KMS-11 (cell line): ENCODE results near the gene PPP1R9A.

ENCODE experiments used
- H2AFZ ChIP-seq: fragments of 200-600 bp; sonication (generic); 2 replicates; pipeline ENCODE4 v1.6.1; 2016; ENCODE audit warnings: antibody characterized with exemption, mixed run types, low read depth
- H3K27ac ChIP-seq: fragments of 200-600 bp; sonication (generic); 2 replicates; pipeline ENCODE4 v1.6.1; 2016; ENCODE audit warnings: mild to moderate bottlenecking, mixed run types
- H3K27me3 ChIP-seq: fragments of 200-600 bp; sonication (generic); 2 replicates; pipeline ENCODE4 v1.6.1; 2017; ENCODE audit warnings: mild to moderate bottlenecking, low read depth, mixed run types, moderate library complexity; ENCODE audit not compliant: insufficient read depth
- H3K36me3 ChIP-seq: fragments of 200-600 bp; sonication (generic); 2 replicates; pipeline ENCODE4 v1.6.1; 2017; ENCODE audit warnings: mild to moderate bottlenecking, mixed run types; ENCODE audit not compliant: insufficient read depth
- H3K4me1 ChIP-seq: fragments of 200-600 bp; sonication (generic); 2 replicates; pipeline ENCODE4 v1.6.1; 2016; ENCODE audit warnings: mild to moderate bottlenecking, low read depth, mixed run types; ENCODE audit not compliant: poor library complexity, severe bottlenecking
- H3K4me2 ChIP-seq: fragments of 200-600 bp; sonication (generic); 2 replicates; pipeline ENCODE4 v1.7.0; 2016; ENCODE audit warnings: mild to moderate bottlenecking, mixed run types
- H3K4me3 ChIP-seq: fragments of 200-600 bp; sonication (generic); IDR thresholded peaks from 2 replicates; pipeline ENCODE4 v1.6.1; 2017; ENCODE audit warnings: low read depth, low read length, mixed read lengths; ENCODE audit not compliant: insufficient read depth
- H3K79me2 ChIP-seq: fragments of 200-600 bp; sonication (generic); 2 replicates; pipeline ENCODE4 v1.6.1; 2016; ENCODE audit warnings: low read depth, mixed run types; ENCODE audit not compliant: insufficient read depth
- H3K9ac ChIP-seq: fragments of 200-600 bp; sonication (generic); 2 replicates; pipeline ENCODE4 v1.6.1; 2016; ENCODE audit warnings: mild to moderate bottlenecking, mixed run types
- H4K20me1 ChIP-seq: fragments of 200-600 bp; sonication (generic); 2 replicates; pipeline ENCODE4 v1.6.1; 2016; ENCODE audit warnings: mild to moderate bottlenecking, mixed run types; ENCODE audit not compliant: insufficient read depth
- TF ChIP-seq, protein P1 (sequence below): fragments of 200-600 bp; sonication (generic); conservative IDR thresholded peaks from 2 replicates; pipeline ENCODE4 v1.6.1; 2017; ENCODE audit warnings: low read depth, mild to moderate bottlenecking, antibody characterized with exemption, low read length, moderate library complexity, mixed read lengths

PPP1R9A gene

GRCh38 chr7:95286096-95286495 is 378.7 kb downstream of the PPP1R9A start:
- H3K4me3 ChIP-seq = no peak overlapping the region
- H3K36me3 ChIP-seq = no peaks in the 10 kb centered on the region
- TF ChIP-seq, protein P1, sequence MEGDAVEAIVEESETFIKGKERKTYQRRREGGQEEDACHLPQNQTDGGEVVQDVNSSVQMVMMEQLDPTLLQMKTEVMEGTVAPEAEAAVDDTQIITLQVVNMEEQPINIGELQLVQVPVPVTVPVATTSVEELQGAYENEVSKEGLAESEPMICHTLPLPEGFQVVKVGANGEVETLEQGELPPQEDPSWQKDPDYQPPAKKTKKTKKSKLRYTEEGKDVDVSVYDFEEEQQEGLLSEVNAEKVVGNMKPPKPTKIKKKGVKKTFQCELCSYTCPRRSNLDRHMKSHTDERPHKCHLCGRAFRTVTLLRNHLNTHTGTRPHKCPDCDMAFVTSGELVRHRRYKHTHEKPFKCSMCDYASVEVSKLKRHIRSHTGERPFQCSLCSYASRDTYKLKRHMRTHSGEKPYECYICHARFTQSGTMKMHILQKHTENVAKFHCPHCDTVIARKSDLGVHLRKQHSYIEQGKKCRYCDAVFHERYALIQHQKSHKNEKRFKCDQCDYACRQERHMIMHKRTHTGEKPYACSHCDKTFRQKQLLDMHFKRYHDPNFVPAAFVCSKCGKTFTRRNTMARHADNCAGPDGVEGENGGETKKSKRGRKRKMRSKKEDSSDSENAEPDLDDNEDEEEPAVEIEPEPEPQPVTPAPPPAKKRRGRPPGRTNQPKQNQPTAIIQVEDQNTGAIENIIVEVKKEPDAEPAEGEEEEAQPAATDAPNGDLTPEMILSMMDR = no peak
- H4K20me1 ChIP-seq = no peaks in the 10 kb centered on the region
- H2AFZ ChIP-seq = no peak overlapping the region
- H3K4me2 ChIP-seq = no peak overlapping the region
- no peak overlapping the region for H3K9ac ChIP-seq
- no peak overlapping the region for H3K27ac ChIP-seq
- no peaks in the 10 kb centered on the region for H3K4me1 ChIP-seq
- H3K79me2 ChIP-seq = no peaks in the 10 kb centered on the region
- H3K27me3 ChIP-seq = no peaks in the 10 kb centered on the region

DNA sequence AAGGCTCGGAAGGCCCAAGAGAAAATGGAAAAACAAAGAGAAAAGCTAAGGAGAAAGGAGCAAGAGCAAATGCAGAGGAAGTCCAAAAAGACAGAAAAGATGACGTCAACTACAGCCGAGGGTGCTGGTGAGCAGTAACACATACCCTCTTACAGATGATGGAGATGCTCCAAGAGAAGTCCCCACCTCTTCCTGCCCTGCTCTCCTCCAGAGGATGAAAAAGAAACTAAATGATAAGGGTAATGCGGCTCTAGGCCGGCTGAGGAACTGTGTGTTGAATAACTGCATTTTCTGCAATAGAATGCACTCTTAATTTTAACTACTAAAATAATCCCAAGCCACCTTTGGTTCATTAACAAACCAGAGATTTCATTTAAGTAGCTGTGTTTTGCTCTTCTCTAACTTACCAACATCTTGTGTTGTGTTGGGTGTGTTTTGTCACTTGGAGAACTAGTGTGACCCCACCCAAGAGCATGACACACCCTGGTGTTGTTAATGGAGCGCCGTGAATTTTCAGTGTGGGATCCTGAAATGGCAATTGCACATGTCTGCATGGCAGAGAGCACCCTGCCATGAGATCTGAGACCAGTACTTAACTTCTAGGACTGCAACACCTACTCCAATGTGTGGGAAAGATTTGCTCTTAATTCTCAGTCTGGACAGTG is 382.9 kb downstream of the PPP1R9A start:
- Histone ChIP-seq H3K36me3 (no peaks in the 10 kb centered on the region), H3K27me3 (no peaks in the 10 kb centered on the region), H3K9ac (no peak overlapping the region), H4K20me1 (no peaks in the 10 kb centered on the region), H2AFZ (no peak overlapping the region), H3K27ac (no peak overlapping the region), H3K4me1 (no peaks in the 10 kb centered on the region), H3K4me2 (no peak overlapping the region), H3K79me2 (no peaks in the 10 kb centered on the region), H3K4me3 (no peak overlapping the region)
- TF ChIP-seq, protein P1 = no peak

DNA sequence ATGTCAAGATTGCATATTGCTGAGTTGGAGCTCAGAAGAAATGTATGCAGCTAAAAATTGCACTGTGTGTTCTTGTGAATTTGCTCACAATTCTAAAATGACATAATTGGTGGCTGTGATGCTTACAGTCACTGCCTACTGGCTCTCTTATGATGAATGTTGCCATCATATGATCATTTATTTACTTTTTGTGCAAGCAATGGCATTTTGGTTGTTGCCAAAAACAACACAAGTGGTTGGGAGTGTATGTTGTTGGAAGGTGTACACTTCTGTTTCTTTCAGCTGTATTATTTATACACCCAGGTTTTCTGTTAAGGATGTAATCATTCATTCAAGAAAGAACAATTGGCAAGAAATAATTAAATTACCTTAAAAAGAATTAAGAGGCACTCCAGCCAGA is 388.0 kb downstream of the PPP1R9A start:
- Histone ChIP-seq H4K20me1 (no peaks in the 10 kb centered on the region), H3K27me3 (no peaks in the 10 kb centered on the region), H3K4me2 (no peak overlapping the region), H3K79me2 (no peaks in the 10 kb centered on the region), H2AFZ (no peak overlapping the region), H3K4me3 (no peak overlapping the region), H3K9ac (no peak overlapping the region), H3K4me1 (no peaks in the 10 kb centered on the region), H3K27ac (no peak overlapping the region), H3K36me3 (no peaks in the 10 kb centered on the region)
- TF ChIP-seq, protein P1 = no peak

GRCh38 chr7:95296456-95296855 is 389.1 kb downstream of the PPP1R9A start:
- TF ChIP-seq, protein P1 = no peak
- Histone ChIP-seq H3K4me3 (no peak overlapping the region), H3K9ac (no peak overlapping the region), H3K4me1 (no peaks in the 10 kb centered on the region), H3K36me3 (no peaks in the 10 kb centered on the region), H4K20me1 (no peaks in the 10 kb centered on the region), H2AFZ (no peak overlapping the region), H3K27ac (no peak overlapping the region), H3K4me2 (no peak overlapping the region), H3K27me3 (no peaks in the 10 kb centered on the region), H3K79me2 (no peaks in the 10 kb centered on the region)
